Activated effector memory CD4-positive, alpha-beta T cell treated with anti-CD3 and anti-CD28 coated beads, Interleukin-2, amount 50 U/mL, for 16 hours (primary cell): ENCODE data around the gene GRID2.

Experiments used
- DNase-seq: peaks from one replicate; pipeline ENCODE4 v3.0.0-alpha.2; 2020

GRID2 gene

GRCh38 chr4:93446038-93446437, 1142.3 kb downstream of the GRID2 start:
- no peak for DNase-seq

DNA sequence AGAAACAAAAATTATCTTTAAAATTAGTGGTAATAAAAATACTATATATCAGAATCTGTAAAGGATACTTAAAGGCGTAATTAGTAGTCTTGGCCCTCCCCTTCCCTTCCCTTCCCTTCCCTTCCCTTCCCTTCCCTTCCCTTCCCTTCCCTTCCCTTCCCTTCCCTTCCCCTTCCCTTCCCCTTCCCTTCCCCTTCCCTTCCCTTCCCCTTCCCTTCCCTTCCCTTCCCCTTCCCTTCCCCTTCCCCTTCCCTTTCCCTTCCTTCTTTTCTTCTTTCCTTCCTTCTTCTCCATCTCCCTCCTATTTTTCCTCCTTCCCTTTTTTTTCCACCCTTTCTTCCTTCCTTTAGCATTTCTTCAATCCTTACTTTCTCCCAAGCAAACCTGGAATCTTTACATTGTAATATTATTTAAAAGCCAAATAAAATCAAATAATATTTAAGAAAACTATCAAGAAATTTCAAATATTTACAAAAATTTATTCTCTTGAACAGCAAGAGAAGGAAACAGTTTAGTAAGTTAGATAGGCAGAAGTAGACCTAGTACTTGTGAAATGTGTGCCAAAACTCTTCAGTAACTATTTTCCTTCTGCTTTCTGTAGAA, 1145.0 kb downstream of the GRID2 start:
- no peak for DNase-seq

GRCh38 chr4:93451954-93452353, 1148.2 kb downstream of the GRID2 start:
- DNase-seq, result no peak

GRCh38 chr4:93461541-93461940, 1157.8 kb downstream of the GRID2 start:
- no peak for DNase-seq

DNA sequence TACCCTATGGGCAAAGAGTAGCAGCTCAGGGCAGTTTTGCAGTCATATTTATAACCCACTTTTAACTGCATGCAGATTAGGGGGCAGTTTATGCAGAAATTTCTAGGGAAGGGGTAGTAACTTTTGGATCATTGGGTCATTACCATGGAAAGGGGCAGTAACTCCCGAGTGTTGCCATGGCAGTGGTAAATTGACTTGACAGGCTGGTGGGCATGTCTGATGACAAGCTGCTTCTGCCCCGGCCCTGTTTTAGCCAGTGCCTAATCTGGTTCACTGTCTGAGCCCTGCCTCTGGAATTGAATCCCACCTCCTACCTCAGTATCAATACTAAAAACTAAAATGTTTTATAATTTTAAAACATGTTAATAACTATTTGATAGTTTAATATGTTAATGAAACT, 1162.7 kb downstream of the GRID2 start:
- no peak for DNase-seq

DNA sequence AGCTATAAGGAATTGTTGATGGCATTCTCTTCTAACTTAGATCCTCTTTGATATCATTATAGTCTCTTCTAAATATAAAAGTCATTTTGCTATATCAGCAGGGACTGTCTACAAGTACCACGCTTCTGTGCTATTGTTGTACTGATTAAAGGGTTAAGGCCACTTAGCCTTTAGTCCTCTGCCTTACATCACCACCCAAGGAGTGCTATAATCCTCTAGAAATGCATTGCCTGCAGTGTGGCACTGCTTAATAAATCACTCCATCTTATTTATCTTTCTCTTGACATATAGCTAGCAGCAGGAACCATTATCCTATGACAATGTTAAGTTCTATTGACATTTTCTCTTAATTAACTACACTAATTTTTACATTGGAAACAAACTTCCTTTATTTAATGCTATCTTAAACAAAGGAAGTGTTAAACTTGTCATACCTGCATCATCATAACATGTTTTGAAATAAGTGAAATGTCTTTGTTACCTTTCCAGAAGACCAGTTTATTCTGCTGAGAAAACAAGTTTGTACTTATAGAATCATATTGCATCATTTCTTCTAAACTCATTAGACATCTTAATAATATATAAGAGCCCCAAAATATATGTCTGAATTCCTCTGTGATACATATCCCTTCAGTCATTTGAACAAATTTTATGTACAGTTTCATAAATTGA, 1163.9 kb downstream of the GRID2 start:
- no peak for DNase-seq

GRCh38 chr4:93469560-93469959, 1165.8 kb downstream of the GRID2 start:
- DNase-seq, result no peak

- no peak for DNase-seq
Observed at GRCh38 chr4:93475730-93476129, 1172.0 kb downstream of the GRID2 start.

GRCh38 chr4:93478805-93479204, 1175.0 kb downstream of the GRID2 start:
- no peak for DNase-seq

DNA sequence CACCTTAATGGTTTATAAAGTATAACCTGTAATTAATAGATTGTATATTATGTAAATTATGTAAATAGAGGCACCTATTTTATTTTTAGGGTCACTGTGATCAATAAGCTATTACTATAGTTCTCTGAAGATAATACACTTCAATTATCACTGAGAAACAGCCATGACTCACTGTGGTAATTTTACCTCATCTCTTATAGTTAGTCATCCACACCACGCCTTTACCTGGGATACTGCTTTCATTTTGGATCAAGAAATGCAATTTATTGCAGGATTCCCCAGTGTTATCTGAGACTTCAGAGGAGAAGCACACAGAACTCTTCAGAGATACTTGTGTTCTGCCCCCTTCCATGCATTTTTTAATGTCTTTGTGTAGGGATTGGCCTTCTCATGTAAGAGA, 1176.7 kb downstream of the GRID2 start:
- no peak for DNase-seq

GRCh38 chr4:93495346-93495745, 1191.6 kb downstream of the GRID2 start:
- DNase-seq, result no peak

DNA sequence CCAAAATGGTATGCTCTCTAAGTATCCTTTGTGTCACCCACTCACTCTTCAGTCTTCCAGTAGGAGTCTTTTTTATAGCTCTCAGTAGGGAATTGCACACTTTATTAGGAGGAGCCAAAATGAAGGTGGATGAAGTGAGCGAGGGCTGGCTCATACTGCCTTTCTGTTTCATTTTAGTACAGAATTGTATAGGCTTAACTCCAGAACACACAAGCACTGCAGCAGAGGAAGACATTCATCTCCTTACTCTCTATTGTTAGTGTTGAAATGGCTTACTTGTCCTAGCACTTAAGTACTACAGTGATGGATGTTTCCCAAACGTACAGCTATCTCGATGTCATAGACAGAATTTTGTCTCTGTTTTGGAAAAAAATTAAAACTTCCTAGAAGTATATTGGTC, 1197.5 kb downstream of the GRID2 start:
- no peak for DNase-seq

GRCh38 chr4:93501946-93502345, 1198.2 kb downstream of the GRID2 start:
- no peak for DNase-seq

- no peak for DNase-seq
Observed at GRCh38 chr4:93502991-93503390, 1199.2 kb downstream of the GRID2 start.

DNA sequence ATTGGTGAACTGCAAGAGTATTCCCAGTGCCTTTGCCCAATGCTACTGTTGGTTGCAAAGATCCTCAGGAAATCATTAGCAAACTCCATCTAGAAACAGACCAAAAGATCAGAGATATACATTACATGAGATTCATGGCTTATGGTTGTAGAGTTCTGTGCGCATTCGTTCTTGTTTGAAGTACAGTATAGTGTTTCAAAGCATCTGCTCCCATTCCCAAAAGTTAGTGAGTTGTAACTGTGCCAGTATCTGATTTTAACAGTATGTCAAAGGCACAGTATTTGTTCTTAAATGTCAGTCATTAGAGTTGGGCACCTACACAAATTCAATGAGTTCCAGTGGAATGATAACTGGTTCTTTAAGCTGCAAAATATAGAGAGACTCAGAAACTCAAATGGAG, 1210.1 kb downstream of the GRID2 start:
- no peak for DNase-seq

GRCh38 chr4:93515208-93515607, 1211.4 kb downstream of the GRID2 start:
- DNase-seq, result no peak

DNA sequence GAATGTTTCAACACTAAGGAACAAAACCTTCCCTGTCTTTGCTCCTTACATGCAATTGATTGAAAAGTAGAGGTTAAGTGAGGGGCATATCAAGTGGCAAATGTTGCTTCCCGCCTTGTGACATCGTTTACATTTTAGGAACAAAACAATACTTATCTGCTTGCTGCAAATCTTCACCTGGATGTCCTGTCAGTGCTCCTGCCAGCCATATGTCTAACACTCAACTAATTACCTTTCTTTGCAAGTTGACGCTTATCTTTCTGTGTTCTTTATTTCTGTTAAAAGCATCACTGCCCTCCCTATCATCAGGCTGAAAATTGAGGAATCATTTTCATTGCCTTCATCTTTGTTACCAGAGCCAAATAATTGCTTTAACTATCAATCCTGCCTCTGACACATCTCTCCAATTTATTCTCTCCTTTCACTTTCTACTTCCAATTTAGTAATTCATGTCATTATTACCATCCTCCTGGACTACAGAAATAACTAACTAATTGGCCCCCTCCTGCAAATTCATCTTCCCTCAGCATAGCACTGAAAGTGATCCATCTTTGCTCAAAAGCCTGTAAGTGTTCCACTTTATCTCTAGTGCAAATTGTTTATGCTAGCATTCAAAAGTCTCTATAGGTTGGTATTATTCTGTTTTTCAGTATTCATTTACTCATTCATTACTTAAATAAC, 1226.1 kb downstream of the GRID2 start:
- no peak for DNase-seq

DNA sequence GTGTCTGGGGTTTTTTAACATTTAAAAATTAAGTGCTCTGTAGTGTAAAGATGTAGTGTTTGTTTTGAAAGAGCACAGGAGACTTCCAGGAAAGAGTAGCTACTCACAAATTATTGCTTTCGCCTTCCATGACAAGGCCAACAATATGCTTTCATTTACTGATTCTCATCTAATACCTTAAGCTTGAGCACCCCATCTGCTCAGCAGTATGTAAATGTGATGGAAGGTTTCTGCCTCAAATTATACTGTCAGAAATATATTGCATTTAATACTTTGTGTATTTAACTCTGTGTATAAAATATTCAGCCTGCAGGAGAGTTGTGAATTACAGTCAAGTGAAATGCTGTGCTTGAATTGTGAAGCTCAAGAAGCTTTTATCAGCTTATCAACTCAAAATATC, 1228.5 kb downstream of the GRID2 start:
- DNase-seq, result no peak

GRCh38 chr4:93540562-93540961, 1236.8 kb downstream of the GRID2 start:
- DNase-seq, result no peak

DNA sequence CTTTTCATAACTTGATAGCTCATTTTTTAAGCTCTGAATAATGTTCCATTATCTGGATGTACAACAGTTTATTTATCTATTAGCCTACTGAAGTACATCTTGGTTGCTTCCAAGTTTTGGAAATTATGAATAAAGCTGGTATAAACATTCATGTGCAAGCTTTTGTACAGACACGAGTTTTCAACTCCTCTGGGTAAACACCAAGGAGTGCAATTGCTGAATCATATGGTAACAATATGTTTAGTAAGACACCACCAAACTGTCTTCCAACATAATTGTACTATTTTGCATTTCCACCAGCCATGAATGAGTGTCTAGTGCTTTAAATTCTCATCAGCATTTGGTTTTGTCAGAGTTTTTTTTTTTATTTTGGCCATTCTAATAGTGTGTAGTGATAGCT, 1258.1 kb downstream of the GRID2 start:
- DNase-seq, result no peak

DNA sequence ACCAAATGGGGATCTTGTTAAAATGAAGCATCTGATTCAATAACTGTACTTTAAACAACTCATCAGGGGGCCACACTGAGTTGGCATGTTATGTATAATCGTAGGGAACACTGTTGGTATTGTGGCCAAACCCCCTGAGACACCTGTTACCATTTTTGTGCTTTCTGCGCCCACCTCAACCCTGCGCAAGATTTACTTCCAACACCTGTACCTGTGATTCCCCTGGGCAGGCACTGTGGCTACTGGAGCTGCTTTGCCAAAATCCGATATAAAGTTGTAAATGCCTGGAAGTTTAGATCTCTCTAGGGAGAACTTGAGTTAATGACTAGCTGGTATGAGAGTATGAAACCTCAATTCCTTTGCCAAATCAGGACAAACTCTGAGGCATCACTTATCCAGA, 1265.0 kb downstream of the GRID2 start:
- DNase-seq, result no peak

DNA sequence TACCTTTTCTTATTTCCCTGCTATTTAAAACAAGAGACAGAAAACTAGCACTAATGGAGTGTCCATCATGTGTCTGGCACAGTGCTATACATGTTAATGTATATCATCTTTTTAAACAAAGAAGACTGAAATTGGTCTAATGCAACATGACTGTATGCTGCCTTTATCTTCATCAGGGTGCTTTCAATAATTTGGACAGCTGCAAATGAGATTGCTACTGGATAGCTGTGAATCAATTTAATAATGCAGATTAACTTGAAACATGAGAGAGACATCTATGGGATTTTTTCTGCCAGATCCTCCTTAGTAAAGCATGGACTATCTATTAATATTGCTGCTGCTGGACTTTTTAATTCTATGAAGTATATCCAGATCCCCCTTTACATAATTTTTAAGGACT, 1269.5 kb downstream of the GRID2 start:
- no peak for DNase-seq

DNA sequence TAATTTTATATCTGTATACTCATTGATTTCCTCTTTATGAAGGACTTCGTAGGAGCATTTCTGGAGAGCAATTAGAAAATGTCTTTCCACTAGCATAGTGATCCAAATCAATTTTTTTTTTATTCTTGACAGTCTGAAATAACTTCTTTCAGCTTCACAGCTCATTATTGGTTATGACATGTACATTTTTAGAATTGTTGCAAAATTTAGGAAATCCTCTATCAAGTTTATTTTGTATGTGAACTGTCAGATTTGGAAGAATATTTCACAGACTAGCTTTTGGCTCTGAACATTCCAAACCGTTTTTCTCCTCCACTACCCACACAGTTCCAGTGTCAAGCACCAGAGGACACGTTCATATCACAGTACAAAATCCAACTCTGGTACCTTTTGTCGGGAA, 1275.2 kb downstream of the GRID2 start:
- no peak for DNase-seq

DNA sequence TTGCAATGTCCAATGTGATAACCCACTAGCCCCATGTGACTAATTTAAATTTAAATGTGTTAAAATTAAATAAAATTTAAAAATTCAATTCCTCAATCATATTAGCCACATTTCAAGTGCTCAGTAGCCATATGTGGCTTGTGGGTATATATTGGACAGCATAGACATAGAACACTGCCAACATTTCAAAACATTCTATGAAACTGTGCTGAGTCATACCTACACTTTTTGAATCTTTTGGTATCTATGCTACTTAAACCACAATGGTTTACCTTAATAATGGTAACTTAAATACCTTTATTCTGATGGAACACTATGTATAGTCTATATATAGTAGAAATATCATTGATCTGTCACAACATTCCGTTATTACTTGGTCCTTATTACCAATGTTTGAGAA, 1301.4 kb downstream of the GRID2 start:
- DNase-seq, result no peak

DNA sequence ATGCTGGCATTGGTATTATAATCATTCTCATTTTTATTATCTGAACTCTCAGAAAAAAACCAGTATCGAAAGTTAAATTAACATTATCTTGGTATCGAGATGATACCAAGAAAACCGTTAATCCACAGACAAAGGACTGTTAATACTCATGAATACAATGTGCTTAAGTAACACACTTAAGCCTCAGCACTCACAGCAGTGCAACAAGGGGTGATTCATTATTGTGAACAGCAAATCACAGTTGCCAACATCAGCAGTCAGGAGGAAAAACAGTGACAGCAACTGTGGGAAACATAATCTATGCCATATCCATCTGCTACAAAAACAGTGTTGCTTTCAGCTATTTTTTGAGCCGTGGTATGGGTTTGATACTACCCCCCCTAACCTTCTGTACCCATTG, 1313.8 kb downstream of the GRID2 start:
- DNase-seq, result no peak
